ENCODE results near the gene CALML3.

- no peak for TF ChIP-seq CTCF (IDR thresholded peaks at IDR 0.05)
- no peak for TF ChIP-seq POLR2A (IDR thresholded peaks at IDR 0.05)
- no peak for TF ChIP-seq EP300 (IDR thresholded peaks at IDR 0.05)
These were observed 46.4 kb downstream of the CALML3 start for GRCh38 chr10:5570979-5571810.
